CD4-positive, alpha-beta T cell treated with Interferon alpha-2 for 1 hour (primary cell): ENCODE data around the gene NUDT16L1.
A peak's percentile ranks its signal among the peaks of the same experiment; 100 is the strongest.

Source experiments
- DNase-seq, 2 donors: peaks; one replicate each; pipeline ENCODE4 v3.0.0-alpha.2; 2020 to 2022

Gene NUDT16L1

GRCh38 chr16:4696172-4696904 is 3.0 kb downstream of the NUDT16L1 start:
- no peak for DNase-seq

GRCh38 chr16:4696905-4697847 is 3.8 kb downstream of the NUDT16L1 start:
- DNase-seq = no peak

- no peak for DNase-seq
These were observed 4.5 kb downstream of the NUDT16L1 start for GRCh38 chr16:4697848-4698291.

GRCh38 chr16:4698321-4699045 is 5.1 kb downstream of the NUDT16L1 start:
- no peak for DNase-seq

- no peak for DNase-seq
These were observed 5.7 kb downstream of the NUDT16L1 start for GRCh38 chr16:4699046-4699556.

GRCh38 chr16:4700380-4700996 is 7.1 kb downstream of the NUDT16L1 start:
- DNase-seq = peak in 1 of 2 donors; percentile 21

- DNase-seq = no peak
These were observed 7.8 kb downstream of the NUDT16L1 start for GRCh38 chr16:4700997-4701743.

- no peak for DNase-seq
These were observed 8.6 kb downstream of the NUDT16L1 start for GRCh38 chr16:4701791-4702465.

- DNase-seq = no peak
These were observed 9.1 kb downstream of the NUDT16L1 start for GRCh38 chr16:4702466-4702808.

GRCh38 chr16:4703906-4704305 is 10.5 kb downstream of the NUDT16L1 start:
- no peak for DNase-seq

- no peak for DNase-seq
These were observed 11.1 kb downstream of the NUDT16L1 start for GRCh38 chr16:4704491-4704890.

GRCh38 chr16:4704913-4705312 is 11.6 kb downstream of the NUDT16L1 start:
- DNase-seq = no peak

- no peak for DNase-seq
These were observed 13.5 kb downstream of the NUDT16L1 start for GRCh38 chr16:4706871-4707270.

GRCh38 chr16:4709481-4709880 is 16.1 kb downstream of the NUDT16L1 start:
- DNase-seq = no peak

- DNase-seq = no peak
These were observed 20.5 kb downstream of the NUDT16L1 start for GRCh38 chr16:4713663-4714501.

GRCh38 chr16:4714996-4715395 is 21.6 kb downstream of the NUDT16L1 start:
- DNase-seq = no peak

- no peak for DNase-seq
These were observed 25.1 kb downstream of the NUDT16L1 start for GRCh38 chr16:4718466-4718865.

GRCh38 chr16:4723071-4723767 is 29.9 kb downstream of the NUDT16L1 start:
- DNase-seq = no peak

- DNase-seq = no peak
These were observed 31.4 kb downstream of the NUDT16L1 start for GRCh38 chr16:4724661-4725270.
